ENCODE results near the gene CD248. TPM values are rescaled to one million over a fixed set of nuclear protein-coding genes. Genes with fewer than 3 reads are reported as not detected.

Gene CD248
- total and polyA plus RNA-seq, 2 experiments from 2014 or later: 2.4 to 3.8 TPM

DNA sequence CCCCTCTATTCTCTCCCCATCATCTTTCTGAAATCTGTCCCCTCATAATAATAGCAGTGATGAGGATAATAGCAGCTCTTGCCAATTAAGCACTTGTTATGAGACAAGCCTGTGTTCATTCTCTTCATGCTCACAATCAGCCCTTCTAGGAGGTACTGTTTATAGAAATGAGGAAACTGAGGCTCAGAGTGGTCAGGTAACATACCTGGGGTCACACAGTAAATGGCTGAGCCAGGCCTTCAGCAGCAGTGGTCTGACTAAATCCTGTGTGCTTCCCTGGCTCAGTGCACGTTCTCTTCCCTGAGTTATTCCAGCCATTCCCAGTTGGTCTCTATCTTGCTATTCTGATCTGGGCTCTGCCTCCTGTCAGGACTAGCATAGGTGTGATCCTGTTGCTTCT is 42.6 kb downstream of the CD248 start:
- no peaks in the 10 kb centered on the region for H3K9me2 ChIP-seq (ENCODE audit: insufficient read depth)
- no peak overlapping the region for H3K27ac Mint-ChIP-seq

More for the DNA sequence above, 42.6 kb downstream of the CD248 start:
- no peak overlapping the region for H3K4me3 Mint-ChIP-seq
- ATAC-seq (no peak), DNase-seq (ENCODE audit: low spot score) (no peak)
- no peaks in the 10 kb centered on the region; the same call in 1 of the 2 replicates for H3K4me1 ChIP-seq (ENCODE audit: insufficient read depth)
- no peaks in the 10 kb centered on the region for H3K9me3 Mint-ChIP-seq
- H3K27me3 ChIP-seq (ENCODE audit: insufficient read depth): no peaks in the 10 kb centered on the region
- no peaks in the 10 kb centered on the region for H3K36me3 ChIP-seq (ENCODE audit: insufficient read depth)
- no peak overlapping the region for H2AFZ ChIP-seq
- peaks cover 11% of the 10 kb centered on the region for H3K27me3 Mint-ChIP-seq (ENCODE audit: insufficient read depth, low read depth, poor library complexity)
- H3K36me3 Mint-ChIP-seq (ENCODE audit: low read depth): peaks cover 31% of the 10 kb centered on the region
- H3K4me1 Mint-ChIP-seq: peaks cover 14% of the 10 kb centered on the region
- H3K4me3 ChIP-seq: no peak overlapping the region
- no peak overlapping the region for H3K27ac ChIP-seq (ENCODE audit: low read depth)
- H3K79me2 ChIP-seq (replicated peaks; ENCODE audit: insufficient read depth): peaks cover 20% of the 10 kb centered on the region
- 0 out of 2 replicates have a peak, but pooled peaks cover 7% of the 10 kb centered on the region for H3F3A ChIP-seq (replicated peaks; ENCODE audit: low read depth)
- TF ChIP-seq JUNB (IDR thresholded peaks at IDR 0.05; ENCODE audit: unreplicated experiment) (no peak), STAT1 (IDR thresholded peaks at IDR 0.05; ENCODE audit: unreplicated experiment) (no peak), EZH2 (IDR thresholded peaks at IDR 0.05; ENCODE audit: low read depth, unreplicated experiment) (no peak), ZNF114 (CRISPR knock-in tag; IDR thresholded peaks at IDR 0.05) (no peak), NANOG (IDR thresholded peaks at IDR 0.05; ENCODE audit: borderline replicate concordance) (no peak), CREB1 (CRISPR knock-in tag; IDR thresholded peaks at IDR 0.05; ENCODE audit: low read depth) (no peak), EZH2phosphoT487 (IDR thresholded peaks at IDR 0.05; ENCODE audit: unreplicated experiment) (no peak), ZNF331 (CRISPR knock-in tag; IDR thresholded peaks at IDR 0.05; ENCODE audit: low read depth) (no peak)
- TF ChIP-seq, protein P1, sequence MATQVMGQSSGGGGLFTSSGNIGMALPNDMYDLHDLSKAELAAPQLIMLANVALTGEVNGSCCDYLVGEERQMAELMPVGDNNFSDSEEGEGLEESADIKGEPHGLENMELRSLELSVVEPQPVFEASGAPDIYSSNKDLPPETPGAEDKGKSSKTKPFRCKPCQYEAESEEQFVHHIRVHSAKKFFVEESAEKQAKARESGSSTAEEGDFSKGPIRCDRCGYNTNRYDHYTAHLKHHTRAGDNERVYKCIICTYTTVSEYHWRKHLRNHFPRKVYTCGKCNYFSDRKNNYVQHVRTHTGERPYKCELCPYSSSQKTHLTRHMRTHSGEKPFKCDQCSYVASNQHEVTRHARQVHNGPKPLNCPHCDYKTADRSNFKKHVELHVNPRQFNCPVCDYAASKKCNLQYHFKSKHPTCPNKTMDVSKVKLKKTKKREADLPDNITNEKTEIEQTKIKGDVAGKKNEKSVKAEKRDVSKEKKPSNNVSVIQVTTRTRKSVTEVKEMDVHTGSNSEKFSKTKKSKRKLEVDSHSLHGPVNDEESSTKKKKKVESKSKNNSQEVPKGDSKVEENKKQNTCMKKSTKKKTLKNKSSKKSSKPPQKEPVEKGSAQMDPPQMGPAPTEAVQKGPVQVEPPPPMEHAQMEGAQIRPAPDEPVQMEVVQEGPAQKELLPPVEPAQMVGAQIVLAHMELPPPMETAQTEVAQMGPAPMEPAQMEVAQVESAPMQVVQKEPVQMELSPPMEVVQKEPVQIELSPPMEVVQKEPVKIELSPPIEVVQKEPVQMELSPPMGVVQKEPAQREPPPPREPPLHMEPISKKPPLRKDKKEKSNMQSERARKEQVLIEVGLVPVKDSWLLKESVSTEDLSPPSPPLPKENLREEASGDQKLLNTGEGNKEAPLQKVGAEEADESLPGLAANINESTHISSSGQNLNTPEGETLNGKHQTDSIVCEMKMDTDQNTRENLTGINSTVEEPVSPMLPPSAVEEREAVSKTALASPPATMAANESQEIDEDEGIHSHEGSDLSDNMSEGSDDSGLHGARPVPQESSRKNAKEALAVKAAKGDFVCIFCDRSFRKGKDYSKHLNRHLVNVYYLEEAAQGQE (IDR thresholded peaks at IDR 0.05; ENCODE audit: unreplicated experiment): no peak
- TF ChIP-seq, protein P2, sequence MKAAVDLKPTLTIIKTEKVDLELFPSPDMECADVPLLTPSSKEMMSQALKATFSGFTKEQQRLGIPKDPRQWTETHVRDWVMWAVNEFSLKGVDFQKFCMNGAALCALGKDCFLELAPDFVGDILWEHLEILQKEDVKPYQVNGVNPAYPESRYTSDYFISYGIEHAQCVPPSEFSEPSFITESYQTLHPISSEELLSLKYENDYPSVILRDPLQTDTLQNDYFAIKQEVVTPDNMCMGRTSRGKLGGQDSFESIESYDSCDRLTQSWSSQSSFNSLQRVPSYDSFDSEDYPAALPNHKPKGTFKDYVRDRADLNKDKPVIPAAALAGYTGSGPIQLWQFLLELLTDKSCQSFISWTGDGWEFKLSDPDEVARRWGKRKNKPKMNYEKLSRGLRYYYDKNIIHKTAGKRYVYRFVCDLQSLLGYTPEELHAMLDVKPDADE (IDR thresholded peaks at IDR 0.05): no peak
- TF ChIP-seq, protein P3, sequence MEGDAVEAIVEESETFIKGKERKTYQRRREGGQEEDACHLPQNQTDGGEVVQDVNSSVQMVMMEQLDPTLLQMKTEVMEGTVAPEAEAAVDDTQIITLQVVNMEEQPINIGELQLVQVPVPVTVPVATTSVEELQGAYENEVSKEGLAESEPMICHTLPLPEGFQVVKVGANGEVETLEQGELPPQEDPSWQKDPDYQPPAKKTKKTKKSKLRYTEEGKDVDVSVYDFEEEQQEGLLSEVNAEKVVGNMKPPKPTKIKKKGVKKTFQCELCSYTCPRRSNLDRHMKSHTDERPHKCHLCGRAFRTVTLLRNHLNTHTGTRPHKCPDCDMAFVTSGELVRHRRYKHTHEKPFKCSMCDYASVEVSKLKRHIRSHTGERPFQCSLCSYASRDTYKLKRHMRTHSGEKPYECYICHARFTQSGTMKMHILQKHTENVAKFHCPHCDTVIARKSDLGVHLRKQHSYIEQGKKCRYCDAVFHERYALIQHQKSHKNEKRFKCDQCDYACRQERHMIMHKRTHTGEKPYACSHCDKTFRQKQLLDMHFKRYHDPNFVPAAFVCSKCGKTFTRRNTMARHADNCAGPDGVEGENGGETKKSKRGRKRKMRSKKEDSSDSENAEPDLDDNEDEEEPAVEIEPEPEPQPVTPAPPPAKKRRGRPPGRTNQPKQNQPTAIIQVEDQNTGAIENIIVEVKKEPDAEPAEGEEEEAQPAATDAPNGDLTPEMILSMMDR (conservative IDR thresholded peaks at IDR 0.05; ENCODE audit: low read depth in 2 of 2): no peak
- peaks cover 7% of the 10 kb centered on the region for H4K20me1 ChIP-seq (replicated peaks; ENCODE audit: insufficient read depth)
- H3K4me2 ChIP-seq: no peak overlapping the region
